Measurements from ENCODE around the gene PRSS12.

DNA sequence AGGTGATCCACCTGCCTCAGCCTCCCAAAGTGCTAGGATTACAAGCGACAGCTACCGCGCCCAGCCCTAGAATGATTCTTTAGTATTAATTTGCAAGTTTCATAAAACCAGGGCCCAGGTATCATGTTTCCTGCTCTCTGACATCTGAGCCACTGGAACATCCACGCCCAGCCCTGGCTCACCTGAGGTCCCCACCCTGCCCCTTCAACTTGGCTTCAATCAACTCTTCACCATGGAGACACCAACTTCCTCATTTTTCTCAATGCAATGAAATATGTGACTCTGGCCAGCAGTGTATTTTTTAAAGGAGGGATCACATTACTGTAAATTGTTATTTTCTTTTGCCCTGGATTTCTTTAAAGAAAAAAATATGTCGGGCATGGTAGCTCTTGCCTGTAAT is 3.9 kb downstream of the PRSS12 start:
- TF ChIP-seq YY1 (IDR thresholded peaks at IDR 0.05; ENCODE audit: insufficient read depth, insufficient read length) (no peak), SUZ12 (IDR thresholded peaks at IDR 0.05; ENCODE audit: extremely low read depth, insufficient read depth, insufficient read length) (no peak)
